ENCODE measurements around the gene MAPK1IP1L.

DNA sequence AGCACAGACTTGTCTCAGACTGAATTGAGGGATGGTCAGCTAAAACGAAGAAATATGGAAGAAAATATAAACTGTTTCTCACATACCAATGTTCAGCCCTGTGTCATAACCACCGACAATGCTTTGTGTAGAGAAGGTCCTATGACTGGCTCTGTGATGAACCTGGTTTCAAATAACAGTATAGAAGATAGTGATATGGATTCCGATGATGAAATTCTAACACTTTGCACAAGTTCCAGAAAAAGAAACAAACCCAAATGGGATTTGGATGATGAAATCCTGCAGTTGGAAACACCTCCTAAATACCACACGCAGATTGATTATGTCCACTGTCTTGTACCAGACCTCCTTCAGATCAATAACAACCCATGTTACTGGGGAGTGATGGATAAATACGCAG is 7.9 kb upstream of the MAPK1IP1L start:
- TF ChIP-seq EZH2 (IDR thresholded peaks at IDR 0.05; ENCODE audit: insufficient read depth, poor library complexity, severe bottlenecking), result no peak
- TF ChIP-seq EZH2phosphoT487 (IDR thresholded peaks at IDR 0.05; ENCODE audit: insufficient read depth, low read depth), result no peak

Measured in GM23248 (cell line).